ENCODE results near the gene KRTAP10-12. TPM values are rescaled to one million over a fixed set of nuclear protein-coding genes. Genes with fewer than 3 reads are reported as not detected.

KRTAP10-12 gene
- total RNA-seq, 1 experiment from 2014 or later = not detected

DNA sequence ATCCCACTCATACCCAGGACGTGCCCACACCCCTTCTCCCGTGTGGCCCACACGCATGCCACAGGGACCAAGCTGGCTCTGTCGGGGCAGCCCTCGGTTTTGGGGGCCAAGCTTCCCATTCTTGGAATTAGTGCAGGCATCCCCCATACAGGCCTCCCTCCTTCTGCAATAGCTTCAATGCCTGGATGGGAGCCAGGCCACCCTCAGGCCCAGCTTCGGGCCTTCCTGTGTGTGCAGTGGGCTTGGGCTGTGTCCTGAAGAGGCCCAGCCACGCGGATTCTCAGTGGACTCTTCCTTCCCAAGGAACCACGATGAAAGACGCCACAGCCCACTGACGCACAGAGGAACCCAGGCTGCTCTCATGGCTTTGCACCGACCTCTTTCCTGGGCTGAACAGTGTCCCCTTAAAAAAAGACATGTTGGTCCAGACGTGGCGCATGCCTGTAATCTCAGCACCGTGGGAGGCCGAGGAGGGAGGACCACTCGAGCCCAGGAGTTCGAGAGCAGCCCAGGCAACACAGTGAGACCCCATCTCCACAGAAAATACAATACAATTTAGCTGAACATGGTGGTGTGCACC is 47.4 kb upstream of the KRTAP10-12 start:
- no TSS peak for BruUV-seq (replicated peaks)
- intact Hi-C loops (cut with micrococcal nuclease; ENCODE audit: unreplicated experiment) = no loop called here
- Histone ChIP-seq H3K9me3 (ENCODE audit: control insufficient read depth, insufficient read depth, low read depth, low read length) (no peaks in the 10 kb centered on the region), H3K4me1 (ENCODE audit: control insufficient read depth, insufficient read depth, low read length) (no peaks in the 10 kb centered on the region), H3K36me3 (ENCODE audit: control insufficient read depth, insufficient read depth, low read length) (no peaks in the 10 kb centered on the region), H3K4me3 (ENCODE audit: low read depth in 2 of 2, low read length in 2 of 2) (no peak overlapping the region), H3K27ac (ENCODE audit: low read length) (no peak overlapping the region), H3K27me3 (ENCODE audit: control insufficient read depth, insufficient read depth, low read length) (no peaks in the 10 kb centered on the region)
- ChIA-PET CTCF (no interaction called here), POLR2A (no interaction called here)
- DNase-seq (ENCODE audit: low read depth, low spot score) (no peak), ATAC-seq (no peak)
- in situ Hi-C loops (cut with HindIII; ENCODE audit: low pct_unique_long_range_greater_than_20kb, low sequenced_read_pairs) = no loop called here
- TF ChIP-seq, protein P1, sequence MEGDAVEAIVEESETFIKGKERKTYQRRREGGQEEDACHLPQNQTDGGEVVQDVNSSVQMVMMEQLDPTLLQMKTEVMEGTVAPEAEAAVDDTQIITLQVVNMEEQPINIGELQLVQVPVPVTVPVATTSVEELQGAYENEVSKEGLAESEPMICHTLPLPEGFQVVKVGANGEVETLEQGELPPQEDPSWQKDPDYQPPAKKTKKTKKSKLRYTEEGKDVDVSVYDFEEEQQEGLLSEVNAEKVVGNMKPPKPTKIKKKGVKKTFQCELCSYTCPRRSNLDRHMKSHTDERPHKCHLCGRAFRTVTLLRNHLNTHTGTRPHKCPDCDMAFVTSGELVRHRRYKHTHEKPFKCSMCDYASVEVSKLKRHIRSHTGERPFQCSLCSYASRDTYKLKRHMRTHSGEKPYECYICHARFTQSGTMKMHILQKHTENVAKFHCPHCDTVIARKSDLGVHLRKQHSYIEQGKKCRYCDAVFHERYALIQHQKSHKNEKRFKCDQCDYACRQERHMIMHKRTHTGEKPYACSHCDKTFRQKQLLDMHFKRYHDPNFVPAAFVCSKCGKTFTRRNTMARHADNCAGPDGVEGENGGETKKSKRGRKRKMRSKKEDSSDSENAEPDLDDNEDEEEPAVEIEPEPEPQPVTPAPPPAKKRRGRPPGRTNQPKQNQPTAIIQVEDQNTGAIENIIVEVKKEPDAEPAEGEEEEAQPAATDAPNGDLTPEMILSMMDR (IDR thresholded peaks at IDR 0.05) = no peak
- TF ChIP-seq REST (IDR thresholded peaks at IDR 0.05; ENCODE audit: insufficient read depth in 1 of 2, low read depth in 2 of 2, low read length in 1 of 2) (no peak), POLR2AphosphoS5 (IDR thresholded peaks at IDR 0.05; ENCODE audit: low read depth, low read length) (no peak), SIN3A (IDR thresholded peaks at IDR 0.05; ENCODE audit: borderline replicate concordance, insufficient read depth, low read depth, low read length) (no peak), TCF7L2 (IDR thresholded peaks at IDR 0.05; ENCODE audit: low read depth, low read length) (no peak)

DNA sequence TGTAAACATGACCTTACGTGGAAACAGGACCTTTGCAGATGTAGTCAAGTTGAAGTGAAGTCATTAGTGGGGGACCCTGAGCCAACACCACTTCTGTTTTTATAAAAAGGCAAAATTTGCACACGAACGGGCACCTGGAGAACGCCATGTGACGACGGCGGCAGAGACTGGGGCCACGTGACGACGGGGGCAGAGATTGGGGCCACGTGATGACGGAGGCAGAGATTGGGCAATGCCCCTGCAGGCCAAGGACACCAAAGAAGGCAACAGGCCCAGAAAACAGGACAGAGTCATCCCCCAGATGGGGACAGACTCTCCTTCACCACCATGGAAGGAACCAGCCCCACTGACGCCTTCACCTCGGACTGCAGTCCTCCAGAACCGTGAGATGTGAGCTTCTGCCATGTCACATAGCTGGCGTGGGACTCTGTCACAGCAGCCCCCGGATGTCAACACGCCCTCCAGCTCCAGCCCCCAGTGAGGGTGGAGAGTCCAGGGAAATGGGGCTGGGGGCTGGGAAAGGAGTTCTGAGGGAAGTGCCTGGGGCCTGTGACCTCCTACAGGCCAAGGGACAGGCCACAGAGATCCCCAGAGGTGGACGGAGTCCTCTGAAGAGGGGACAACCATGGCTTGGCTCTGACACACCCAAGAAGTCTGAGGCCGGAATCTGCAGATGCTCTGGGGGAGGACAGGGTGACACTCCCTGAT is 46.6 kb upstream of the KRTAP10-12 start:
- TF ChIP-seq REST (IDR thresholded peaks at IDR 0.05; ENCODE audit: insufficient read depth in 1 of 2, low read depth in 2 of 2, low read length in 1 of 2) = no peak
- TF ChIP-seq, protein P1 (IDR thresholded peaks at IDR 0.05) = no peak
- TF ChIP-seq POLR2AphosphoS5 (IDR thresholded peaks at IDR 0.05; ENCODE audit: low read depth, low read length) = no peak
- no peak for TF ChIP-seq SIN3A (IDR thresholded peaks at IDR 0.05; ENCODE audit: borderline replicate concordance, insufficient read depth, low read depth, low read length)
- TF ChIP-seq TCF7L2 (IDR thresholded peaks at IDR 0.05; ENCODE audit: low read depth, low read length) = no peak
- no TSS peak for BruUV-seq (replicated peaks)
- no peaks in the 10 kb centered on the region for H3K36me3 ChIP-seq (ENCODE audit: control insufficient read depth, insufficient read depth, low read length)
- in situ Hi-C loops (cut with HindIII; ENCODE audit: low pct_unique_long_range_greater_than_20kb, low sequenced_read_pairs) (no loop called here), intact Hi-C loops (cut with micrococcal nuclease; ENCODE audit: unreplicated experiment) (no loop called here)
- ChIA-PET POLR2A (no interaction called here), CTCF (no interaction called here)
- ATAC-seq (no peak), DNase-seq (ENCODE audit: low read depth, low spot score) (no peak)
- H3K27ac ChIP-seq (ENCODE audit: low read length) = no peak overlapping the region
- no peaks in the 10 kb centered on the region for H3K4me1 ChIP-seq (ENCODE audit: control insufficient read depth, insufficient read depth, low read length)
- no peak overlapping the region for H3K4me3 ChIP-seq (ENCODE audit: low read depth in 2 of 2, low read length in 2 of 2)
- H3K9me3 ChIP-seq (ENCODE audit: control insufficient read depth, insufficient read depth, low read depth, low read length) = no peaks in the 10 kb centered on the region
- no peaks in the 10 kb centered on the region for H3K27me3 ChIP-seq (ENCODE audit: control insufficient read depth, insufficient read depth, low read length)

Measured in Panc1 (cell line).